MM.1S (cell line): ENCODE results near the gene FHIT.

Experiments used
- DNase-seq: peaks from one replicate; pipeline ENCODE4 v3.0.0-alpha.2; 2015
- H2AFZ ChIP-seq: fragments of 300-600 bp; sonication (generic); 2 replicates; pipeline ENCODE4 v1.6.0; 2016; ENCODE audit warnings: antibody characterized with exemption, low read length
- H3F3A ChIP-seq: fragments of 300-600 bp; sonication (generic); 2 replicates; pipeline ENCODE4 v1.6.1; 2016; ENCODE audit warnings: mild to moderate bottlenecking, antibody characterized with exemption, low read length, moderate library complexity, mixed read lengths; ENCODE audit not compliant: insufficient read depth
- H3K27ac ChIP-seq: fragments of 300-600 bp; sonication (generic); 2 replicates; pipeline ENCODE4 v1.5.1; 2016; ENCODE audit warnings: mild to moderate bottlenecking, low read length
- H3K27me3 ChIP-seq: fragments of 300-600 bp; sonication (generic); replicated peaks from 2 replicates; pipeline ENCODE4 v1.6.0; 2016; ENCODE audit warnings: low read length; ENCODE audit not compliant: insufficient read depth
- H3K36me3 ChIP-seq: fragments of 300-600 bp; sonication (generic); replicated peaks from 2 replicates; pipeline ENCODE4 v1.6.1; 2016; ENCODE audit warnings: mild to moderate bottlenecking, low read length, mixed read lengths; ENCODE audit not compliant: insufficient read depth
- H3K4me1 ChIP-seq: fragments of 300-600 bp; sonication (generic); 2 replicates; pipeline ENCODE4 v1.6.1; 2016; ENCODE audit warnings: low read length, mixed read lengths
- H3K4me2 ChIP-seq: fragments of 300-600 bp; sonication (generic); 2 replicates; pipeline ENCODE4 v1.6.0; 2016; ENCODE audit warnings: low read depth, low read length
- H3K4me3 ChIP-seq: fragments of 300-600 bp; sonication (generic); 2 replicates; pipeline ENCODE4 v1.5.1; 2016; ENCODE audit warnings: low read length, mixed read lengths
- H3K79me2 ChIP-seq: fragments of 300-600 bp; sonication (generic); 2 replicates; pipeline ENCODE4 v1.6.1; 2016; ENCODE audit warnings: mixed run types, low read length, mixed read lengths
- H3K9ac ChIP-seq: fragments of 300-600 bp; sonication (generic); 2 replicates; pipeline ENCODE4 v1.6.1; 2016; ENCODE audit warnings: low read length, mixed read lengths
- H3K9me2 ChIP-seq: fragments of 300-600 bp; sonication (generic); replicated peaks from 2 replicates; pipeline ENCODE4 v1.6.1; 2016; ENCODE audit warnings: mild to moderate bottlenecking, low read length, mixed read lengths; ENCODE audit not compliant: insufficient read depth
- H3K9me3 ChIP-seq: fragments of 300-600 bp; sonication (generic); replicated peaks from 2 replicates; pipeline ENCODE4 v1.6.1; 2016; ENCODE audit warnings: mild to moderate bottlenecking, low read length, mixed read lengths; ENCODE audit not compliant: insufficient read depth
- H4K20me1 ChIP-seq: fragments of 300-600 bp; sonication (generic); 2 replicates; pipeline ENCODE4 v1.6.1; 2016; ENCODE audit warnings: mild to moderate bottlenecking, low read length, moderate library complexity, mixed read lengths; ENCODE audit not compliant: insufficient read depth
- CTCF ChIP-seq: fragments of 300-600 bp; sonication (generic); IDR thresholded peaks from 2 replicates; pipeline ENCODE4 v1.5.1; 2016; ENCODE audit warnings: antibody characterized with exemption, low read length, mixed read lengths
- EZH2 ChIP-seq: fragments of 300-600 bp; sonication (generic); optimal IDR thresholded peaks from 2 replicates; pipeline ENCODE3; 2017; ENCODE audit warnings: low read depth, mild to moderate bottlenecking, antibody characterized with exemption, low read length, mixed read lengths
- EZH2phosphoT487 ChIP-seq: fragments of 300-600 bp; sonication (generic); IDR thresholded peaks from 2 replicates; pipeline ENCODE4 v1.6.1; 2018; ENCODE audit warnings: antibody characterized with exemption, low read length

Gene FHIT

GRCh38 chr3:59899061-59899460 lies 1352.2 kb downstream of the FHIT start:
- no peak overlapping the region for H2AFZ ChIP-seq
- DNase-seq = no peak
- no peak for TF ChIP-seq EZH2
- TF ChIP-seq CTCF = no peak
- TF ChIP-seq EZH2phosphoT487 = no peak
- H3F3A ChIP-seq = no peaks in the 10 kb centered on the region
- H3K27ac ChIP-seq = no peak overlapping the region
- H3K4me2 ChIP-seq = no peak overlapping the region
- H3K9me3 ChIP-seq = no peaks in the 10 kb centered on the region
- H3K27me3 ChIP-seq = no peaks in the 10 kb centered on the region
- H3K9me2 ChIP-seq = no peaks in the 10 kb centered on the region
- H3K4me3 ChIP-seq = no peak overlapping the region
- H3K79me2 ChIP-seq = no peaks in the 10 kb centered on the region
- no peaks in the 10 kb centered on the region for H4K20me1 ChIP-seq
- no peaks in the 10 kb centered on the region for H3K4me1 ChIP-seq
- no peak overlapping the region for H3K9ac ChIP-seq
- no peaks in the 10 kb centered on the region for H3K36me3 ChIP-seq

- H3K9me2 ChIP-seq = no peaks in the 10 kb centered on the region
- H2AFZ ChIP-seq = no peak overlapping the region
- no peaks in the 10 kb centered on the region for H3K4me1 ChIP-seq
- H4K20me1 ChIP-seq = no peaks in the 10 kb centered on the region
- H3K27ac ChIP-seq = no peak overlapping the region
- no peak overlapping the region for H3K9ac ChIP-seq
- no peaks in the 10 kb centered on the region for H3K27me3 ChIP-seq
- no peaks in the 10 kb centered on the region for H3K36me3 ChIP-seq
- H3K9me3 ChIP-seq = no peaks in the 10 kb centered on the region
- TF ChIP-seq EZH2phosphoT487 (no peak), EZH2 (no peak), CTCF (no peak)
- no peaks in the 10 kb centered on the region for H3F3A ChIP-seq
- no peak for DNase-seq
- no peak overlapping the region for H3K4me3 ChIP-seq
- H3K4me2 ChIP-seq = no peak overlapping the region
- H3K79me2 ChIP-seq = no peaks in the 10 kb centered on the region
Measured at GRCh38 chr3:59895972-59896371, 1355.3 kb downstream of the FHIT start.

GRCh38 chr3:59894425-59895121 lies 1356.7 kb downstream of the FHIT start:
- Histone ChIP-seq H3K4me2 (no peak overlapping the region), H4K20me1 (no peaks in the 10 kb centered on the region), H3K79me2 (no peaks in the 10 kb centered on the region), H3K27me3 (no peaks in the 10 kb centered on the region), H3K27ac (no peak overlapping the region), H3K4me1 (no peaks in the 10 kb centered on the region), H3K9me2 (0 out of 2 replicates have a peak, but pooled peaks cover 3% of the 10 kb centered on the region), H2AFZ (no peak overlapping the region), H3K9me3 (no peaks in the 10 kb centered on the region), H3K9ac (no peak overlapping the region), H3F3A (no peaks in the 10 kb centered on the region), H3K4me3 (no peak overlapping the region), H3K36me3 (no peaks in the 10 kb centered on the region)
- TF ChIP-seq CTCF = no peak
- DNase-seq = no peak
